ENCODE measurements around the gene MYLIP.

GRCh38 chr6:16146527-16146955 is 17.7 kb downstream of the MYLIP start:
- TF ChIP-seq GATA2 (IDR thresholded peaks at IDR 0.05; ENCODE audit: low read depth, low read length) (peak; percentile 52), GATA3 (IDR thresholded peaks at IDR 0.05; ENCODE audit: low read depth, low read length) (no peak)

Data from SH-SY5Y (cell line).